ENCODE results near the gene STARD4. TPM values are rescaled to one million over a fixed set of nuclear protein-coding genes. Genes with fewer than 3 reads are reported as not detected.

The STARD4 gene
- total RNA-seq, 1 donor from 2014 or later, result 5.6 TPM

DNA sequence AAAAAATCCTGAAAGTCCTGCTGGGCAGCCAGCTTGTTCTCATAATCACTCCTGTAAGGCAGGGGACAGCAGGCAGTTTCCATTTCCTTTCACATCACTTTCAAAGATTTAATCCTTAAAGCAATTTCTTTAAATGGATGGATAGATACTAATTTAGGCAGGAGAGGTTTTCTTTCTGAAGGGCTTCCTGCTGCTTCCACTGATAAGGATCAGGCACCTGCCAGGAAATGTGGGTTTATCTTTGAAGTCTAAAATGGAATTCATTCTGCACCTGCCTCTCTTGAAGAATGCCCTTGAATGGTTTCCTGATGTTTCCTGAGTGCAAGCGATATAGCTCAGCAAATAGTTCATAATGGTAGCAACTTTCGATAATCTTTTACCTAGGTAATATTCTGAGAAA lies 64.5 kb downstream of the STARD4 start:
- intact Hi-C loops (cut with micrococcal nuclease), result no loop called here

DNA sequence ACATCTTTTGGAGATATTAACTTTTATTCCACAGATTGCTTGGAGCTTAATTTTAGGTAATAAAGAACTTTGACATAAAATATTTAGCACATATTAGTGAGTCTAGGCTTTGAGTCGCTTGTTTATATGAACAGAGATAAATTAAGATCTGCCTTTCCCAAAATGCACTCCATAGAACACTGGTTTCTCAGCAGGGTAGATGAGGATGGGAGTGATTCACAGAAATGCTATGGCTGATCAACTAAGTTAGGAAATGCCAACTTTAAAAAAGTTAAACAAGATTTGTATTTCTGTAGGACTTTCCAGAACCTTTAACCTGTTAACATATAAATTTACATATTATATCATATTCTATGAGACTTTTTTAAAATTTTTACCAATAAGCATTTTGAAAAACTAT lies 65.2 kb downstream of the STARD4 start:
- DNase-seq, result no peak
- no peaks in the 10 kb centered on the region for H3K9me3 ChIP-seq (replicated peaks)
- H3K36me3 ChIP-seq, result no peaks in the 10 kb centered on the region
- intact Hi-C loops (cut with micrococcal nuclease), result no loop called here
- H3K27ac ChIP-seq (replicated peaks), result no peak overlapping the region
- H3K4me1 ChIP-seq, result no peaks in the 10 kb centered on the region
- TF ChIP-seq, protein P1, sequence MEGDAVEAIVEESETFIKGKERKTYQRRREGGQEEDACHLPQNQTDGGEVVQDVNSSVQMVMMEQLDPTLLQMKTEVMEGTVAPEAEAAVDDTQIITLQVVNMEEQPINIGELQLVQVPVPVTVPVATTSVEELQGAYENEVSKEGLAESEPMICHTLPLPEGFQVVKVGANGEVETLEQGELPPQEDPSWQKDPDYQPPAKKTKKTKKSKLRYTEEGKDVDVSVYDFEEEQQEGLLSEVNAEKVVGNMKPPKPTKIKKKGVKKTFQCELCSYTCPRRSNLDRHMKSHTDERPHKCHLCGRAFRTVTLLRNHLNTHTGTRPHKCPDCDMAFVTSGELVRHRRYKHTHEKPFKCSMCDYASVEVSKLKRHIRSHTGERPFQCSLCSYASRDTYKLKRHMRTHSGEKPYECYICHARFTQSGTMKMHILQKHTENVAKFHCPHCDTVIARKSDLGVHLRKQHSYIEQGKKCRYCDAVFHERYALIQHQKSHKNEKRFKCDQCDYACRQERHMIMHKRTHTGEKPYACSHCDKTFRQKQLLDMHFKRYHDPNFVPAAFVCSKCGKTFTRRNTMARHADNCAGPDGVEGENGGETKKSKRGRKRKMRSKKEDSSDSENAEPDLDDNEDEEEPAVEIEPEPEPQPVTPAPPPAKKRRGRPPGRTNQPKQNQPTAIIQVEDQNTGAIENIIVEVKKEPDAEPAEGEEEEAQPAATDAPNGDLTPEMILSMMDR (IDR thresholded peaks at IDR 0.05; ENCODE audit: borderline replicate concordance), result no peak
- H3K27me3 ChIP-seq (ENCODE audit: low read depth), result no peaks in the 10 kb centered on the region
- no peak overlapping the region for H3K4me3 ChIP-seq

More for the DNA sequence above, 64.5 kb downstream of the STARD4 start:
- no peak overlapping the region for H3K4me3 ChIP-seq
- TF ChIP-seq, protein P1 (IDR thresholded peaks at IDR 0.05; ENCODE audit: borderline replicate concordance), result no peak
- no peaks in the 10 kb centered on the region for H3K27me3 ChIP-seq (ENCODE audit: low read depth)
- no peaks in the 10 kb centered on the region for H3K4me1 ChIP-seq
- H3K9me3 ChIP-seq (replicated peaks), result no peaks in the 10 kb centered on the region
- H3K36me3 ChIP-seq, result no peaks in the 10 kb centered on the region
- DNase-seq, result no peak
- no peak overlapping the region for H3K27ac ChIP-seq (replicated peaks)

Other genes with a start within 250 kb of the STARD4 start
- gene NREP, start 244.7 kb upstream of the STARD4 start, total RNA-seq, result 27.5 TPM